Activated naive CD8-positive, alpha-beta T cell (primary cell): ENCODE data around the gene SPAG9.

ENCODE experiments used
- H3K27ac Mint-ChIP-seq: one replicate; pipeline ENCODE4 v1.8.0; 2021; ENCODE audit warnings: mixed read lengths
- H3K27me3 Mint-ChIP-seq: one replicate; pipeline ENCODE4 v1.8.0; 2021; ENCODE audit warnings: mixed read lengths
- H3K36me3 Mint-ChIP-seq: one replicate; pipeline ENCODE4 v1.8.0; 2021; ENCODE audit warnings: mixed read lengths
- H3K4me1 Mint-ChIP-seq: one replicate; pipeline ENCODE4 v1.8.0; 2021; ENCODE audit warnings: low read depth, mixed read lengths
- H3K4me3 Mint-ChIP-seq: one replicate; pipeline ENCODE4 v1.8.0; 2021; ENCODE audit warnings: mild to moderate bottlenecking, mixed read lengths
- H3K9me3 Mint-ChIP-seq: one replicate; pipeline ENCODE4 v1.8.0; 2021; ENCODE audit warnings: low read depth, mixed read lengths

SPAG9 gene

DNA sequence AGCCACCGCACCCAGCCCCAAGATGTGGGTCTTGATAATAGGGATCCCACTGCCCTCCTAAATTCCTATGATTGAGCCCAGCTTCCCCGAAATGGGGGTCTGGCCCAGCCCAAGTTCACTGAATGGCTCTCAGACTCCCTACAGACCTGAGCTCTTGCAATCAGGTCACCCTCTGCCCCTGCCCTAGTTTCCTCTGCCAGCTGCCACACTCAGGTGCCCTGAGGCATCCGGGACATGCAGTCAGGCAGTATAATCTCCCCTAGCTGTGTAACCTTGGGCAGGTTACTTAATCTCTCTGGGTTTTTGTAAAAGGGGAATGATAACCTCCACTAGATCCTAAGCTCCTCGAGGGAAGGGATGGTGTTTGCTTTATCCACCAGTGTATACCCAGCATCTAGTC is 193.4 kb downstream of the SPAG9 start:
- Mint-ChIP-seq H3K4me1 (peaks cover 39% of the 10 kb centered on the region), H3K36me3 (no peaks in the 10 kb centered on the region), H3K9me3 (no peaks in the 10 kb centered on the region), H3K27me3 (no peaks in the 10 kb centered on the region), H3K4me3 (no peak overlapping the region), H3K27ac (no peak overlapping the region)

DNA sequence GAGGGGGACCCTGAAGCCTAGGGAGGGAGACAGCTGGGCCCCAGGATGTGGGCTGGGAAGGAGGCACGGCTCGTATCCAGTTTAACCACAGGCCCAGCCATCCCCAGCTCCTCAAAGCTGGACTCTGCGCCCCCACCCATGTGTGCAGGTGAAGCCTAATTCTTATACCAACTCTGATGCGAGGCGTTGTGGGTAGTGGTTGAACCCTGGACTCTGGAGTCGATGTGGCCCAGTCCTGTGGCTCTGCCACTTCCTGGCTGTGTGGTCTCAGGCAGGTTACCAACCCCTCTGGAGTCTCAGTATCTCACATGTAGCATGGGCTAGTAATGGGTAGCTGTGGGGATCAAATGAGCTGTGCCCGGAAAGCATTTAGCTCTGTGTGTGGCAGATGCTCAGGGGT is 194.1 kb downstream of the SPAG9 start:
- Mint-ChIP-seq H3K4me3 (no peak overlapping the region), H3K27ac (no peak overlapping the region), H3K9me3 (no peaks in the 10 kb centered on the region), H3K27me3 (no peaks in the 10 kb centered on the region), H3K4me1 (peaks cover 37% of the 10 kb centered on the region), H3K36me3 (no peaks in the 10 kb centered on the region)

DNA sequence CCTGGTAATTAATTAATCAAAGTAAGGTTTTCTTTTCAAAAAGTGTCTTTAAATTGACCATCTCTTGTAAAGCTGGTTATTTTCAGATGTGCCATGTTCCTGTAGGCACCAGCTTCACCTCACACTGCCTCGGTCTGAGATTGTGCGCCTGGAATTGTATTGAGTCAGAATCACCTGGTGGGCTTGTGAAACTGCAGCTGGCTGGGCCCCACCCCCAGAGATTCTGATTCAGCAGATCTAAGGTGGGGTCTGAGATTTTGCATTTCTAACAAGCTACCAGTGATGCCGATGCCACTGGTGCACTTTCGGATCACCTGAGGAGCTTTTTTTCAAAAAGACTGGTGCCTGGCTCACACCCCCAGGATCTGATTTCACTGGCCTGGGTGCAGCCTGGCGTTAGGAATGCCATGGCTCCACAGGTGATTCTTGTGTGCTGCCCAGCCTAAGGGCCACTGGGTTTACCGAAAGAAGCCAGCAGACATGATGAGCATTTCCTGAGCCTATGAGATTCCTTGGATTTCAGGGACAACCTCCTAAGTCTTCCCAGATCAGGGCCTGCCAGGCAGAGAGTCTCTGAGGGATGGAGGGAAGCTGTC is 195.3 kb downstream of the SPAG9 start:
- H3K36me3 Mint-ChIP-seq = no peaks in the 10 kb centered on the region
- no peaks in the 10 kb centered on the region for H3K9me3 Mint-ChIP-seq
- peaks cover 32% of the 10 kb centered on the region for H3K4me1 Mint-ChIP-seq
- no peak overlapping the region for H3K4me3 Mint-ChIP-seq
- no peak overlapping the region for H3K27ac Mint-ChIP-seq
- H3K27me3 Mint-ChIP-seq = no peaks in the 10 kb centered on the region

DNA sequence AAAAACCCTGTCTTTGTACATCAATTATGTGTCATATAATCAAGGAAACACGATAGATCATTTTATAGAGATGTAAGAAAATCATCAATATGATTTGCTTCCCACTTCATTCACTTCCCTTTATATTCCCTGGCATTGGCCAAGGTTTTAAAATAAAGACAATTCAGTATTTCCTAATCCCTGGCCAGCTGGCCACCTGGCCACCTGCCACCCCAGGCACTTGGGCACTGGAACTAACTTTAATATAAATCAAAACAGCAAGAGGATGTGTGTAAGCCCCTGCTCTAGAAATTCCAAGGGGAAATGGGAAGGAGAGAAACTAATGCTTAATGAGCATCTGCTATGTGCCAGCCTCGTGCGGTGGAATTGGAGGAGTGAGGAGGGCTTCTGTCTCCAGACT is 195.9 kb downstream of the SPAG9 start:
- Mint-ChIP-seq H3K27me3 (no peaks in the 10 kb centered on the region), H3K4me3 (no peak overlapping the region), H3K4me1 (peaks cover 32% of the 10 kb centered on the region), H3K36me3 (no peaks in the 10 kb centered on the region), H3K9me3 (no peaks in the 10 kb centered on the region), H3K27ac (no peak overlapping the region)

- H3K27me3 Mint-ChIP-seq = no peaks in the 10 kb centered on the region
- H3K36me3 Mint-ChIP-seq = no peaks in the 10 kb centered on the region
- H3K4me3 Mint-ChIP-seq = no peak overlapping the region
- H3K9me3 Mint-ChIP-seq = no peaks in the 10 kb centered on the region
- no peak overlapping the region for H3K27ac Mint-ChIP-seq
- peaks cover 35% of the 10 kb centered on the region for H3K4me1 Mint-ChIP-seq
Observed at GRCh38 chr17:50924300-50924699, 196.4 kb downstream of the SPAG9 start.

- Mint-ChIP-seq H3K36me3 (no peaks in the 10 kb centered on the region), H3K4me1 (peaks cover 40% of the 10 kb centered on the region), H3K27ac (no peak overlapping the region), H3K27me3 (no peaks in the 10 kb centered on the region), H3K4me3 (no peak overlapping the region), H3K9me3 (no peaks in the 10 kb centered on the region)
Observed at GRCh38 chr17:50923611-50924010, 197.1 kb downstream of the SPAG9 start.

DNA sequence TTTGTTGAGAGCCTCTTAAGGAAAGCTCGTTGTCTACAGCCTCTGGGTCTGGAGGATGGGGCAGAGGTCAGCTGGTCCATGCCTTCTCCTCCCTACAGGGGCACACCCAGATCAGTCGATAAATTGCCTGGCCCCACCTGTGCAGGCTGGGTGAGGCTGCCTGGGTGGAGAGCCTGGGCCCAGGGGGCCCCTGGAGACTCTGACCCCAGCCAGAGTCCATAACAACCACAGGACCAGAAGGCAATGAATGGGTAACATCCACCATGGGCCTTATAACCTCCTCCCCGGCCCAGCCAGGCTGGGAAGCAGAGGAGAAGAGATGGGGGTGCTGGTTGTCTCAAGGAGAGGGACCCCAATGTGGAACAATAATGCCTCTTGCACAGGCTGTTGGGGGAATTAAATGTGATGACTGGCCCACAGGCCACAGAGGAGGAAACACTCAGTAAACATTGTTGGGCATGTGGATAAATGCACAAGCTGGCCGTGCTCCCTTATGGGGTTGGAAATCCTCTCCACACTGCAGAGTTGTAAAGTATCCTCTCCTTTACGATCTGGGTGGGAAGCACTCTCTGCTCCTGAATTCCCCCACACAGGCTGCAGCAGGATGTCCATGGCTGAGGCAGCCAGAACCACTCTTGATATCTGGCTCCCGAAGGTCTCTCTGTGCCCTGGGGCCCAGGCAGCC is 197.8 kb downstream of the SPAG9 start:
- no peak overlapping the region for H3K27ac Mint-ChIP-seq
- peaks cover 47% of the 10 kb centered on the region for H3K4me1 Mint-ChIP-seq
- no peaks in the 10 kb centered on the region for H3K9me3 Mint-ChIP-seq
- H3K27me3 Mint-ChIP-seq = no peaks in the 10 kb centered on the region
- no peak overlapping the region for H3K4me3 Mint-ChIP-seq
- H3K36me3 Mint-ChIP-seq = no peaks in the 10 kb centered on the region

DNA sequence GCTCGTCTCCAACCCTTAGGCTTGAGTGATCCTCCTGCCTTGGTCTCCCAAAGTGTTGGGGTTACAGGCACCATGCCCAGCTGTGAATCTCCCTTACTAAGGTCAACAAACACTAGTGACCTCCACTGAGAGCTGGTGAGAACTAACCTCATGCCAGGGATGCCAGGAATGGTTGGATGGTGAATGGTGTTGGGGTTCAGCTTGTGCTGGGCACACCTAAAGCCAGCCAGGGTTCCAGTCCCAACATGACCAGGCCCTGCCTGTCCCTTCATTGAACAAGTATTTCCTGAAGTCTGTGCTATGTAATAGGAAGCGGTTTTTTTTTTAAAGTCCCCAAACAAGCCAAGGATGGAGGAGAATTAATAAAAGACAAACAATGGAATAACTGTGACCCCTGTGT is 198.6 kb downstream of the SPAG9 start:
- Mint-ChIP-seq H3K36me3 (no peaks in the 10 kb centered on the region), H3K9me3 (no peaks in the 10 kb centered on the region), H3K27me3 (no peaks in the 10 kb centered on the region), H3K4me1 (peaks cover 43% of the 10 kb centered on the region), H3K27ac (no peak overlapping the region), H3K4me3 (no peak overlapping the region)

GRCh38 chr17:50920891-50921586 is 199.6 kb downstream of the SPAG9 start:
- no peak overlapping the region for H3K4me3 Mint-ChIP-seq
- H3K9me3 Mint-ChIP-seq = no peaks in the 10 kb centered on the region
- H3K4me1 Mint-ChIP-seq = peaks cover 45% of the 10 kb centered on the region
- H3K27me3 Mint-ChIP-seq = no peaks in the 10 kb centered on the region
- H3K27ac Mint-ChIP-seq = no peak overlapping the region
- H3K36me3 Mint-ChIP-seq = no peaks in the 10 kb centered on the region

GRCh38 chr17:50920041-50920410 is 200.6 kb downstream of the SPAG9 start:
- peak overlapping the region; percentile 28 for H3K27ac Mint-ChIP-seq
- no peak overlapping the region for H3K4me3 Mint-ChIP-seq

GRCh38 chr17:50919321-50920040 is 201.2 kb downstream of the SPAG9 start:
- peak overlapping the region; percentile 58 for H3K4me3 Mint-ChIP-seq
- no peaks in the 10 kb centered on the region for H3K36me3 Mint-ChIP-seq
- H3K27me3 Mint-ChIP-seq = no peaks in the 10 kb centered on the region
- H3K27ac Mint-ChIP-seq = peak overlapping the region; percentile 96
- H3K9me3 Mint-ChIP-seq = no peaks in the 10 kb centered on the region
- peaks cover 46% of the 10 kb centered on the region for H3K4me1 Mint-ChIP-seq

More at GRCh38 chr17:50920041-50920410, 200.6 kb downstream of the SPAG9 start:
- H3K4me1 Mint-ChIP-seq = peaks cover 45% of the 10 kb centered on the region
- no peaks in the 10 kb centered on the region for H3K36me3 Mint-ChIP-seq
- H3K9me3 Mint-ChIP-seq = no peaks in the 10 kb centered on the region
- no peaks in the 10 kb centered on the region for H3K27me3 Mint-ChIP-seq

DNA sequence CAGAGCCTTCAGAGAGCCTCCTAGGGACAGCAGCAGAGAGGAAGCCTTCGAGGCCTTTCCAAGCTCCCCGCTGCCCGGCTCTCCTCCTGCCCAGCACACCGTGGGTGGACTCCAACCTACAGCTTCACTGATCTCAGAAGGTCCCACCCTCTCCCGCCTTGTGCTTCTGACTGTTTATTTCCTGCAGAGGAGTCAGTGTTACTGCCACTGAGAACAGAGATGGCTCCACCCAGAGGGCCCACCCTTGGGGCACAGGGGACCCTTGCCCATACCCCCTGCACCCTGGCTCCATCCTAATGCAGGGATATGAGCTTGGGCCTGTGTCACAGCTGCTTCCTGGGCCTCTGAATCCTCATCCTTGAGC is 201.8 kb downstream of the SPAG9 start:
- peak overlapping the region; percentile 96 for H3K27ac Mint-ChIP-seq
- H3K4me1 Mint-ChIP-seq = peaks cover 49% of the 10 kb centered on the region
- peaks cover 1% of the 10 kb centered on the region for H3K36me3 Mint-ChIP-seq
- H3K9me3 Mint-ChIP-seq = no peaks in the 10 kb centered on the region
- no peaks in the 10 kb centered on the region for H3K27me3 Mint-ChIP-seq
- peak overlapping the region; percentile 58 for H3K4me3 Mint-ChIP-seq

DNA sequence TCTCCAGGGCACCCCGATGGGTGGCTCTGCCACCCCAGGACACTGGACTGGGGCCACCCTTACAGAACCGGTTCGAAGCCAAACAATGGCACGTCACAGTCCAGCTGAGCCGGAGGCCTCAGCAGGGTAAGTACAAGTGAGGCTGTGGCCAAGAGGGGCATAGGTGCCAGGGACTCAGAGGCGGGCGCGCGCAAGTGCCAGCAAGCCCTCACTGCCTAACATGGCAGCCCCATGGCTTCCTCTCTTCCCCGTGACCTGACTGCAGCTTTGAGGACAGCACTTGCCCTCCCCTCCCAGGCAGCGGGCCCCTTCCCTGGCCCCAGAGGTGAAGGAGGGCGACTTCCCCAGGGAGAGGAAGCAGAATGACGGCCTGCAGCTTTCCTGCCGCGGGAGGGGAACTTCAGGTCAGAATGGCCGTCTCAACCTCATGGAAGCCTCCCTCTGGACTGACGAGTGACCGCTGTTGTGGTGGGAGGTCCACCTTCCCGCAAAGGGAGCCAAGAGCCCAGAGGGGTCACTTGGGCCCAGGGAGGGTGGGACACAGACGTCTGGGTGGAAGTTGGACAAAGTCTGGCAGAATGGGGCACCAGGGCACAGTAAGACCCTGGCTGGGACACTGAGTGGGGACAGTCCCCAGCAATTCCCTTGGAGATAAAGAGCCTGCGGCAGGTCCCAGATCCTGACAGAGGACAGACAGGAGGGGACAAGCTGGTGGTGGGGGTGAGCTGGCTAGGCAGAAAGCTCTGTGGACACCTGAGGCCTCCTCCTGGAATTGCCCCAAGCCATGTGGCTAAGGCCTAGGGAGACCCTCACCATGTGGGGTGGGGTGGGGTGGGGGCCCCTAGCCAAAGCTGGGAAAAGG is 202.4 kb downstream of the SPAG9 start:
- H3K4me3 Mint-ChIP-seq = peak overlapping the region; percentile 42
- H3K36me3 Mint-ChIP-seq = peaks cover 2% of the 10 kb centered on the region
- H3K27ac Mint-ChIP-seq = peak overlapping the region; percentile 87
- H3K27me3 Mint-ChIP-seq = no peaks in the 10 kb centered on the region
- no peaks in the 10 kb centered on the region for H3K9me3 Mint-ChIP-seq
- H3K4me1 Mint-ChIP-seq = peaks cover 53% of the 10 kb centered on the region

DNA sequence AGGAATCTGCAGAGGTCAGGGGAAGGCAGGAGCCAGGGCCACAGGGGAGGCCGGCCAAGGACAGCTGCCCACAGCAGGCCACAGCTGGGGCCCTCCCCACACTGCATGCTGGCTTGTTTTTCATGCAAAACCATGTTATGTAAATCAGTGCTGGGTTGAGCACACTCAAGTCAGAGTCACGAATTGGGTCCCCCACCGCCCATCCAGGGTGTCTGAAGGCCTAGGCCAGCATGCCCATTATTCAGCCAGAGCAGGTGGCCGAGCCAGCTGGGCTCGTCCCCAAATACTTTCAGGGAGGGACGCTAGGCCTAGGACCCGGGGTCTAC is 203.3 kb downstream of the SPAG9 start:
- peak overlapping the region; percentile 23 for H3K4me3 Mint-ChIP-seq
- peaks cover 58% of the 10 kb centered on the region for H3K4me1 Mint-ChIP-seq
- H3K27me3 Mint-ChIP-seq = no peaks in the 10 kb centered on the region
- H3K36me3 Mint-ChIP-seq = peaks cover 2% of the 10 kb centered on the region
- no peaks in the 10 kb centered on the region for H3K9me3 Mint-ChIP-seq
- H3K27ac Mint-ChIP-seq = no peak overlapping the region
